ENCODE measurements around the gene C7orf57. TPM values are rescaled to one million over a fixed set of nuclear protein-coding genes. Genes with fewer than 3 reads are reported as not detected.

C7orf57 gene
- total and polyA plus RNA-seq, 12 donors, result 0.24 TPM; not detected in 11

GRCh38 chr7:48101968-48102367, 66.6 kb downstream of the C7orf57 start:
- 85 to 90% methylated on average over 4 of the region's 4 CpGs for WGBS, 2 donors
- H3K4me1 ChIP-seq, result peaks cover 0 to 23% (median 0%) of the 10 kb centered on the region in 9 donors
- no peak for DNase-seq
- no peaks in the 10 kb centered on the region for H3K27me3 ChIP-seq
- H3K4me3 ChIP-seq, result no peak overlapping the region
- H3K36me3 ChIP-seq, result peaks cover 0 to 99% (median 29%) of the 10 kb centered on the region in 9 donors
- no peaks in the 10 kb centered on the region for H3K9me3 ChIP-seq
- no peak overlapping the region for H3K27ac ChIP-seq
- peak in 1 of 8 donors; percentile 30 for ATAC-seq
- TF ChIP-seq CTCF (IDR thresholded peaks at IDR 0.05), result peak in 2 of 9 donors; percentile 13 to 38
- intact Hi-C loops (cut with DNase I), result loop anchor here in 1 of 10 donors (10.0 kb wide), 2 partner anchors 67 to 297 kb away; partner anchors contain the start of gene C7orf57

- intact Hi-C loops (cut with DNase I), result loop anchor here in 1 of 10 donors (10.0 kb wide), 2 partner anchors 68 to 298 kb away; partner anchors contain the start of gene C7orf57
- Histone ChIP-seq H3K4me3 (no peak overlapping the region), H3K9me3 (no peaks in the 10 kb centered on the region), H3K4me1 (peaks cover 0 to 19% (median 0%) of the 10 kb centered on the region in 9 donors), H3K36me3 (peaks cover 0 to 99% (median 29%) of the 10 kb centered on the region in 9 donors), H3K27me3 (no peaks in the 10 kb centered on the region), H3K27ac (no peak overlapping the region)
- TF ChIP-seq CTCF (IDR thresholded peaks at IDR 0.05), result no peak
- ATAC-seq, result no peak
- no peak for DNase-seq
- WGBS, 2 donors, result 97 to 98% methylated on average over 4 of the region's 4 CpGs
Measured at GRCh38 chr7:48102530-48102929, 67.2 kb downstream of the C7orf57 start.

GRCh38 chr7:48105045-48105444, 69.7 kb downstream of the C7orf57 start:
- H3K4me3 ChIP-seq, result no peak overlapping the region
- 96 to 99% methylated on average over 5 of the region's 5 CpGs for WGBS, 2 donors
- no peaks in the 10 kb centered on the region for H3K27me3 ChIP-seq
- no peaks in the 10 kb centered on the region for H3K9me3 ChIP-seq
- no peak overlapping the region for H3K27ac ChIP-seq
- peaks cover 0 to 3% (median 0%) of the 10 kb centered on the region in 9 donors for H3K4me1 ChIP-seq
- no peak for DNase-seq
- intact Hi-C loops (cut with DNase I), result loop anchor here in 2 of 10 donors (5.0 to 10.0 kb wide), 4 partner anchors 68 to 300 kb away; partner anchors contain the start of genes C7orf57 (in 2 of the 2) and PKD1L1 (in 1 of the 2)
- TF ChIP-seq CTCF (IDR thresholded peaks at IDR 0.05), result no peak
- no peak for ATAC-seq
- H3K36me3 ChIP-seq, result peaks cover 0 to 99% (median 38%) of the 10 kb centered on the region in 9 donors

- H3K9me3 ChIP-seq, result no peaks in the 10 kb centered on the region
- H3K4me1 ChIP-seq, result peaks cover 0 to 9% (median 0%) of the 10 kb centered on the region in 9 donors
- H3K36me3 ChIP-seq, result peaks cover 0 to 78% (median 34%) of the 10 kb centered on the region in 9 donors
- DNase-seq (no peak), ATAC-seq (no peak)
- 93 to 95% methylated on average over 29 of the region's 29 CpGs for WGBS, 2 donors
- intact Hi-C loops (cut with DNase I), result loop anchor here in 2 of 10 donors (5.0 to 10.0 kb wide), 4 partner anchors 70 to 302 kb away; partner anchors contain the start of genes C7orf57 (in 2 of the 2) and PKD1L1 (in 1 of the 2)
- no peaks in the 10 kb centered on the region for H3K27me3 ChIP-seq
- no peak overlapping the region for H3K27ac ChIP-seq
- TF ChIP-seq CTCF (IDR thresholded peaks at IDR 0.05), result no peak
- H3K4me3 ChIP-seq, result no peak overlapping the region
Measured at GRCh38 chr7:48106906-48107659, 71.7 kb downstream of the C7orf57 start.

Measured in heart right ventricle (tissue), 16 donors.